ENCODE results near the gene GSTT2B.
"Not testable (repeated sequence)": the region's sequence is repeated elsewhere in the genome, so short reads cannot be mapped to it uniquely, and the experiment has no call there.

- TF ChIP-seq, protein P1, sequence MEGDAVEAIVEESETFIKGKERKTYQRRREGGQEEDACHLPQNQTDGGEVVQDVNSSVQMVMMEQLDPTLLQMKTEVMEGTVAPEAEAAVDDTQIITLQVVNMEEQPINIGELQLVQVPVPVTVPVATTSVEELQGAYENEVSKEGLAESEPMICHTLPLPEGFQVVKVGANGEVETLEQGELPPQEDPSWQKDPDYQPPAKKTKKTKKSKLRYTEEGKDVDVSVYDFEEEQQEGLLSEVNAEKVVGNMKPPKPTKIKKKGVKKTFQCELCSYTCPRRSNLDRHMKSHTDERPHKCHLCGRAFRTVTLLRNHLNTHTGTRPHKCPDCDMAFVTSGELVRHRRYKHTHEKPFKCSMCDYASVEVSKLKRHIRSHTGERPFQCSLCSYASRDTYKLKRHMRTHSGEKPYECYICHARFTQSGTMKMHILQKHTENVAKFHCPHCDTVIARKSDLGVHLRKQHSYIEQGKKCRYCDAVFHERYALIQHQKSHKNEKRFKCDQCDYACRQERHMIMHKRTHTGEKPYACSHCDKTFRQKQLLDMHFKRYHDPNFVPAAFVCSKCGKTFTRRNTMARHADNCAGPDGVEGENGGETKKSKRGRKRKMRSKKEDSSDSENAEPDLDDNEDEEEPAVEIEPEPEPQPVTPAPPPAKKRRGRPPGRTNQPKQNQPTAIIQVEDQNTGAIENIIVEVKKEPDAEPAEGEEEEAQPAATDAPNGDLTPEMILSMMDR (IDR thresholded peaks at IDR 0.05; ENCODE audit: extremely low read depth in 1 of 2, insufficient read depth in 1 of 2, low read depth in 1 of 2, low read length in 2 of 2) = not testable (repeated sequence)
- TF ChIP-seq EZH2 (IDR thresholded peaks at IDR 0.05; ENCODE audit: borderline replicate concordance, low read depth, low read length, severe bottlenecking); POLR2A (IDR thresholded peaks at IDR 0.05; ENCODE audit: low read depth, low read length); MYC (IDR thresholded peaks at IDR 0.05; ENCODE audit: low read depth, low read length); POLR2AphosphoS5 (IDR thresholded peaks at IDR 0.05; ENCODE audit: insufficient read depth, low read depth, low read length); JUN (IDR thresholded peaks at IDR 0.05; ENCODE audit: borderline replicate concordance, insufficient read depth, insufficient read length, low read depth); MAX (IDR thresholded peaks at IDR 0.05; ENCODE audit: insufficient read depth, insufficient read length): not testable (repeated sequence)
Observed at GRCh38 chr22:23954193-23954990, 6.6 kb downstream of the GSTT2B start.
